IMR-90 (cell line): ENCODE data around the gene PPM1H. TPM values are rescaled to one million over a fixed set of nuclear protein-coding genes. Genes with fewer than 3 reads are reported as not detected.

Experiments used
- ATAC-seq: fragments of 200-7000 bp; cut with Tn5 transposase; 2 replicates; pipeline ENCODE4 v1.9.1; 2020; ENCODE audit warnings: low read depth, mild to moderate bottlenecking, moderate library complexity
- BruUV-seq: library from RNA; stranded (reverse); fragments of 400-500 nt; replicated peaks from 2 replicates; lab custom pipeline; 2021; lab: Mats Ljungman, UMichigan
- CTCF ChIA-PET: fragments of 300-600 bp; formaldehyde crosslinking; extraction: SDS; loops from one replicate; lab custom pipeline; 2021; ENCODE audit warnings: antibody characterized with exemption; lab: Yijun Ruan, JAX
- POLR2A ChIA-PET: fragments of 300-600 bp; sonication (Branson Sonifier 250); formaldehyde crosslinking; loops from one replicate; lab custom pipeline; 2022; ENCODE audit warnings: antibody characterized with exemption; ENCODE audit not compliant: unreplicated experiment; lab: Charles Lee
- DNase-seq: peaks from one replicate; pipeline ENCODE4 v3.0.0; 2013
- H2AFZ ChIP-seq: replicated peaks from 2 replicates; pipeline ENCODE3; 2013; ENCODE audit warnings: low read length, mild to moderate bottlenecking; ENCODE audit not compliant: poor library complexity
- H2AK5ac ChIP-seq: 2 replicates; pipeline ENCODE4 v1.6.1; 2013; ENCODE audit warnings: low read depth, low read length, inconsistent platforms
- H2AK9ac ChIP-seq: replicated peaks from 2 replicates; pipeline ENCODE3; 2013; ENCODE audit warnings: mild to moderate bottlenecking, low read depth, low read length, moderate library complexity; ENCODE audit not compliant: poor library complexity
- H2BK120ac ChIP-seq: 2 replicates; pipeline ENCODE4 v1.6.1; 2013; ENCODE audit warnings: low read depth, low read length, inconsistent platforms
- H2BK15ac ChIP-seq: 3 replicates; pipeline ENCODE4 v1.6.1; 2013; ENCODE audit warnings: low read depth, low read length, inconsistent platforms
- H2BK20ac ChIP-seq: 2 replicates; pipeline ENCODE4 v1.6.1; 2013; ENCODE audit warnings: low read depth, mild to moderate bottlenecking, inconsistent platforms, low read length, moderate library complexity
- H2BK5ac ChIP-seq: 2 replicates; pipeline ENCODE4 v1.6.1; 2013; ENCODE audit warnings: mild to moderate bottlenecking, low read depth, low read length, inconsistent platforms; ENCODE audit not compliant: poor library complexity, severe bottlenecking
- H3K14ac ChIP-seq: replicated peaks from 2 replicates; pipeline ENCODE4 v1.6.1; 2013; ENCODE audit warnings: low read depth, low read length, inconsistent platforms
- H3K18ac ChIP-seq: 2 replicates; pipeline ENCODE4 v1.6.1; 2013; ENCODE audit warnings: low read depth, low read length, control low read depth
- H3K23ac ChIP-seq: 2 replicates; pipeline ENCODE4 v1.6.1; 2013; ENCODE audit warnings: low read depth, low read length, inconsistent platforms
- H3K27ac ChIP-seq: 2 replicates; pipeline ENCODE4 v1.5.1; 2013; ENCODE audit warnings: mild to moderate bottlenecking, control low read depth, low read length; ENCODE audit not compliant: insufficient read depth
- H3K27me3 ChIP-seq: 2 replicates; pipeline ENCODE4 v1.6.1; 2013; ENCODE audit warnings: low read length; ENCODE audit not compliant: control insufficient read depth, insufficient read depth
- H3K36me3 ChIP-seq: 2 replicates; pipeline ENCODE4 v1.6.1; 2013; ENCODE audit warnings: low read length, mixed read lengths; ENCODE audit not compliant: control insufficient read depth, insufficient read depth
- H3K4ac ChIP-seq: 2 replicates; pipeline ENCODE4 v1.6.1; 2013; ENCODE audit warnings: low read depth, low read length, inconsistent platforms
- H3K4me1 ChIP-seq: 2 replicates; pipeline ENCODE4 v1.6.1; 2013; ENCODE audit warnings: low read length, mixed read lengths; ENCODE audit not compliant: control insufficient read depth, insufficient read depth
- H3K4me2 ChIP-seq: 2 replicates; pipeline ENCODE4 v1.6.1; 2013; ENCODE audit warnings: low read depth, mild to moderate bottlenecking, control low read depth, low read length, moderate library complexity
- H3K4me3 ChIP-seq: 2 replicates; pipeline ENCODE4 v1.5.1; 2013; ENCODE audit warnings: low read depth, mild to moderate bottlenecking, control low read depth, low read length, moderate library complexity; ENCODE audit not compliant: insufficient read depth
- H3K56ac ChIP-seq: 2 replicates; pipeline ENCODE4 v1.6.1; 2013; ENCODE audit warnings: low read length, inconsistent platforms; ENCODE audit not compliant: insufficient read depth; ENCODE audit errors: extremely low read depth
- H3K79me1 ChIP-seq, 2 experiments: 2 replicates each; pipeline ENCODE4 v1.6.1; 2013; ENCODE audit warnings: low read length in 2 of 2, inconsistent platforms in 1 of 2, low read depth in 1 of 2
- H3K9ac ChIP-seq: 2 replicates; pipeline ENCODE4 v1.6.1; 2013; ENCODE audit warnings: low read depth, low read length, control low read depth
- H3K9me1 ChIP-seq: 2 replicates; pipeline ENCODE4 v1.6.1; 2013; ENCODE audit warnings: low read length, inconsistent platforms; ENCODE audit not compliant: insufficient read depth
- H3K9me3 ChIP-seq: 2 replicates; pipeline ENCODE4 v1.6.1; 2013; ENCODE audit warnings: low read length; ENCODE audit not compliant: control insufficient read depth, insufficient read depth
- H4K20me1 ChIP-seq: 2 replicates; pipeline ENCODE4 v1.6.1; 2013; ENCODE audit warnings: low read length, inconsistent platforms; ENCODE audit not compliant: insufficient read depth
- H4K5ac ChIP-seq: 2 replicates; pipeline ENCODE4 v1.6.1; 2013; ENCODE audit warnings: mild to moderate bottlenecking, low read depth, low read length, control low read depth
- H4K8ac ChIP-seq, 2 experiments: 2 replicates each; pipeline ENCODE4 v1.6.1; 2013; ENCODE audit warnings: low read depth in 2 of 2, low read length in 2 of 2, control low read depth in 1 of 2, inconsistent platforms in 1 of 2
- H4K91ac ChIP-seq: 2 replicates; pipeline ENCODE4 v1.6.1; 2013; ENCODE audit warnings: low read depth, low read length, inconsistent platforms; ENCODE audit not compliant: insufficient read depth
- BHLHE40 ChIP-seq: fragments of 150-350 bp; IDR thresholded peaks from 2 replicates; pipeline ENCODE4 v1.6.1; 2016; ENCODE audit warnings: mild to moderate bottlenecking, low read depth, low read length
- CEBPB ChIP-seq: IDR thresholded peaks from 2 replicates; pipeline ENCODE4 v1.6.1; 2012; ENCODE audit warnings: low read depth, low read length, improper control_type of control experiment
- CHD1 ChIP-seq: IDR thresholded peaks from 2 replicates; pipeline ENCODE4 v1.6.1; 2012; ENCODE audit warnings: low read depth, low read length, improper control_type of control experiment
- CTCF ChIP-seq: conservative IDR thresholded peaks from 2 replicates; pipeline ENCODE4 v1.5.1; 2012; ENCODE audit warnings: mild to moderate bottlenecking, low read depth, low read length, improper control_type of control experiment
- POLR2A ChIP-seq: IDR thresholded peaks from 2 replicates; pipeline ENCODE4 v1.6.1; 2012; ENCODE audit warnings: mild to moderate bottlenecking, low read depth, low read length
- RAD21 ChIP-seq: IDR thresholded peaks from 2 replicates; pipeline ENCODE4 v1.6.1; 2012; ENCODE audit warnings: low read length, improper control_type of control experiment
- RFX5 ChIP-seq: IDR thresholded peaks from 2 replicates; pipeline ENCODE4 v1.8.0; 2012; ENCODE audit warnings: low read depth, mild to moderate bottlenecking, low read length, moderate library complexity
- USF2 ChIP-seq: fragments of 150-350 bp; IDR thresholded peaks from 2 replicates; pipeline ENCODE4 v1.6.1; 2017; ENCODE audit warnings: mild to moderate bottlenecking, antibody characterized with exemption, low read length, low read depth
- WGBS, 2 experiments: methylation state at CpG; one replicate each; pipeline versions ENCODE4 v1.1.5 to v1.1.7; 2013; ENCODE audit warnings: missing lambda C conversion rate in 2 of 2; ENCODE audit not compliant: insufficient read length in 1 of 2; ENCODE audit errors: extremely low coverage in 2 of 2; 5-methylcytosine and 5-hydroxymethylcytosine counted together
- dilution Hi-C: fragments of 300-500 bp; cut with HindIII; formaldehyde crosslinking; loops from one replicate; pipeline ENCODE4 v1.14.3; 2018; ENCODE audit warnings: low sequenced_read_pairs; ENCODE audit not compliant: unreplicated experiment
- in situ Hi-C: fragments of 300-500 bp; cut with MboI; formaldehyde crosslinking; loops from 3 replicates; pipeline ENCODE4 v1.14.3; 2019; ENCODE audit warnings: low sequenced_read_pairs, inconsistent platforms, mixed read lengths
- intact Hi-C: fragments of 100-400 bp; cut with micrococcal nuclease; formaldehyde crosslinking; loops from 2 replicates; pipeline ENCODE4 v1.10.0; 2022
- polyA plus RNA-seq, 3 experiments: library from polyadenylated mRNA; depleted of rRNA; stranded (reverse); fragments of >200 nt; gene quantifications; 2 replicates each; pipeline ENCODE4 v1.2.3, GENCODE V29; 2012; ENCODE audit warnings: low replicate concordance in 1 of 3
- total RNA-seq: library from RNA; depleted of rRNA; stranded (reverse); fragments of >200 nt; gene quantifications from 2 replicates; pipeline ENCODE4 v1.2.3, GENCODE V29; 2012

PPM1H gene
- total and polyA plus RNA-seq, 2 of the 4 experiments (the other 2 are of a cell fraction), result 0.14 to 0.18 TPM

GRCh38 chr12:62977418-62977817 is 42.5 kb upstream of the PPM1H start:
- H2AK5ac ChIP-seq, result no peak overlapping the region
- no peak overlapping the region for H4K8ac ChIP-seq
- TF ChIP-seq RFX5 (no peak), CTCF (no peak), CEBPB (no peak), CHD1 (no peak), POLR2A (no peak), USF2 (no peak), RAD21 (no peak), BHLHE40 (no peak)
- dilution Hi-C loops (no loop called here), in situ Hi-C loops (no loop called here), intact Hi-C loops (no loop called here)
- no peak overlapping the region for H3K4me3 ChIP-seq
- H3K9me1 ChIP-seq, result no peaks in the 10 kb centered on the region
- no peak overlapping the region for H4K5ac ChIP-seq
- ATAC-seq (no peak), DNase-seq (no peak)
- H3K36me3 ChIP-seq, result no peaks in the 10 kb centered on the region
- H3K14ac ChIP-seq, result no peak overlapping the region
- H3K4me1 ChIP-seq, result no peaks in the 10 kb centered on the region
- no peak overlapping the region for H3K4ac ChIP-seq
- H3K4me2 ChIP-seq, result no peak overlapping the region
- BruUV-seq, result no TSS peak
- H3K9ac ChIP-seq, result no peak overlapping the region
- H3K23ac ChIP-seq, result no peak overlapping the region
- H2BK120ac ChIP-seq, result no peak overlapping the region
- H3K18ac ChIP-seq, result no peak overlapping the region
- H4K20me1 ChIP-seq, result no peaks in the 10 kb centered on the region
- H3K27me3 ChIP-seq, result no peaks in the 10 kb centered on the region
- H3K79me1 ChIP-seq, result no peaks in the 10 kb centered on the region
- no peak overlapping the region for H2BK15ac ChIP-seq
- ChIA-PET POLR2A (no interaction called here), CTCF (no interaction called here)
- no peak overlapping the region for H2AFZ ChIP-seq
- H2AK9ac ChIP-seq, result no peak overlapping the region
- no peak overlapping the region for H2BK5ac ChIP-seq
- no peak overlapping the region for H3K56ac ChIP-seq
- H2BK20ac ChIP-seq, result no peak overlapping the region
- WGBS, 2 experiments, result 71% methylated on average over 3 of the region's 5 CpGs; no CpG with 5 or more reads in 1 of the 2 experiments
- no peaks in the 10 kb centered on the region for H3K9me3 ChIP-seq
- H4K91ac ChIP-seq, result no peak overlapping the region
- H3K27ac ChIP-seq, result no peak overlapping the region
